ENCODE results near the gene AP2B1.

The AP2B1 gene

GRCh38 chr17:35731917-35732805 lies 145.0 kb downstream of the AP2B1 start:
- DNase-seq: no peak

- no peak for DNase-seq
Observed at GRCh38 chr17:35732806-35733136, 145.6 kb downstream of the AP2B1 start.

- no peak for DNase-seq
Observed at GRCh38 chr17:35733366-35733765, 146.2 kb downstream of the AP2B1 start.

- DNase-seq: no peak
Observed at GRCh38 chr17:35734396-35734795, 147.3 kb downstream of the AP2B1 start.

GRCh38 chr17:35735036-35735805 lies 148.1 kb downstream of the AP2B1 start:
- no peak for DNase-seq

- DNase-seq: no peak
Observed at GRCh38 chr17:35736236-35736635, 149.1 kb downstream of the AP2B1 start.

- DNase-seq: peak; percentile 24 to 40 (median 37)
Observed at GRCh38 chr17:35738519-35739133, 151.5 kb downstream of the AP2B1 start.

- no peak for DNase-seq
Observed at GRCh38 chr17:35740216-35740615, 153.1 kb downstream of the AP2B1 start.

GRCh38 chr17:35740997-35741931 lies 154.1 kb downstream of the AP2B1 start:
- DNase-seq: peak in 1 of 3 donors; percentile 26

GRCh38 chr17:35742496-35742895 lies 155.4 kb downstream of the AP2B1 start:
- no peak for DNase-seq

- DNase-seq: no peak
Observed at GRCh38 chr17:35742896-35743477, 155.9 kb downstream of the AP2B1 start.

- DNase-seq: peak; percentile 52 to 77 (median 61)
Observed at GRCh38 chr17:35743626-35744328, 156.7 kb downstream of the AP2B1 start.

- no peak for DNase-seq
Observed at GRCh38 chr17:35744830-35745229, 157.7 kb downstream of the AP2B1 start.

- no peak for DNase-seq
Observed at GRCh38 chr17:35745246-35745645, 158.1 kb downstream of the AP2B1 start.

- no peak for DNase-seq
Observed at GRCh38 chr17:35745749-35746320, 158.7 kb downstream of the AP2B1 start.

GRCh38 chr17:35747540-35748017 lies 160.5 kb downstream of the AP2B1 start:
- DNase-seq: peak; percentile 76 to 86 (median 85)

- DNase-seq: no peak
Observed at GRCh38 chr17:35748341-35748841, 161.3 kb downstream of the AP2B1 start.

GRCh38 chr17:35748979-35749378 lies 161.9 kb downstream of the AP2B1 start:
- no peak for DNase-seq

- no peak for DNase-seq
Observed at GRCh38 chr17:35749560-35750412, 162.7 kb downstream of the AP2B1 start.

Measured in suppressor macrophage treated with lipopolysaccharide for 1 hour (primary cell).